ENCODE measurements around the gene CD55. TPM values are rescaled to one million over a fixed set of nuclear protein-coding genes. Genes with fewer than 3 reads are reported as not detected.

The CD55 gene
- total RNA-seq, 4 donors from 2014 or later = 138 to 264 (median 197) TPM

DNA sequence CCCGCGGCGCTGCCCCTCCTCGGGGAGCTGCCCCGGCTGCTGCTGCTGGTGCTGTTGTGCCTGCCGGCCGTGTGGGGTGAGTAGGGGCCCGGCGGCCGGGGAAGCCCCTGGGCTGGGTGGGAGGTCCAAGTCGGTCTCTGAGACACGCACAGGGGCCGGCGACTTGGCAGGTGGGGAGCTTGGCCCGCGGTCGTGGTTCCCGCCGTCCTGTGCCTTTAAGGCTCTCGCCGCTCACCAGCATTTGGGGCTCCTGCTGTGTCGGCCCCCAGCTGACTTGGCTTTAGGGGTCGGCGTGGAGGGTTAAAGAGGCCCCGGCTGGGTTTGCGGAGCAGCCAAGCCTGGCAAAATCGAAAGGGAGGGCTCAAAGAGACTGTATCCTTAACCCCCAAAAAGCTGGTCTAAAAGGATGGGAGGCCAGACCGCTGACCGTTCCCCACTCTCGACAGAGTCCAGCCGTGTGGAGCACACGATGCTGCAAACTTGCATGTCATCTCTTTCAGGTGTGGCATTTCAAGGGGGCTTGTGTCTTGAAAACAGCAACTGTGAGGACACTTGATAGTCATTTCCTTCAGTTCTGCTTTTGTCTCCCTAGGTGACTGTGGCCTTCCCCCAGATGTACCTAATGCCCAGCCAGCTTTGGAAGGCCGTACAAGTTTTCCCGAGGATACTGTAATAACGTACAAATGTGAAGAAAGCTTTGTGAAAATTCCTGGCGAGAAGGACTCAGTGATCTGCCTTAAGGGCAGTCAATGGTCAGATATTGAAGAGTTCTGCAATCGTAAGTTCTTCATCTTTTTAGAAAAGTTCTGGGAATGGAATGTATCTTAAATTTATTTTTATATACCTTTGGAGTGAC, 540 bp downstream of the CD55 start:
- H3K36me3 ChIP-seq = peaks cover 21% of the 10 kb centered on the region
- DNase-seq (ENCODE audit: low spot score in 2 of 2) = no peak
- peaks cover 54% of the 10 kb centered on the region for H3K4me1 ChIP-seq
- no peaks in the 10 kb centered on the region for H3K27me3 ChIP-seq
- peak overlapping the region; percentile 87 for H3K4me3 ChIP-seq
- TF ChIP-seq POLR2AphosphoS5 (IDR thresholded peaks at IDR 0.05) = no peak
- no peak for TF ChIP-seq POLR2A (IDR thresholded peaks at IDR 0.05)
- TF ChIP-seq, protein P1, sequence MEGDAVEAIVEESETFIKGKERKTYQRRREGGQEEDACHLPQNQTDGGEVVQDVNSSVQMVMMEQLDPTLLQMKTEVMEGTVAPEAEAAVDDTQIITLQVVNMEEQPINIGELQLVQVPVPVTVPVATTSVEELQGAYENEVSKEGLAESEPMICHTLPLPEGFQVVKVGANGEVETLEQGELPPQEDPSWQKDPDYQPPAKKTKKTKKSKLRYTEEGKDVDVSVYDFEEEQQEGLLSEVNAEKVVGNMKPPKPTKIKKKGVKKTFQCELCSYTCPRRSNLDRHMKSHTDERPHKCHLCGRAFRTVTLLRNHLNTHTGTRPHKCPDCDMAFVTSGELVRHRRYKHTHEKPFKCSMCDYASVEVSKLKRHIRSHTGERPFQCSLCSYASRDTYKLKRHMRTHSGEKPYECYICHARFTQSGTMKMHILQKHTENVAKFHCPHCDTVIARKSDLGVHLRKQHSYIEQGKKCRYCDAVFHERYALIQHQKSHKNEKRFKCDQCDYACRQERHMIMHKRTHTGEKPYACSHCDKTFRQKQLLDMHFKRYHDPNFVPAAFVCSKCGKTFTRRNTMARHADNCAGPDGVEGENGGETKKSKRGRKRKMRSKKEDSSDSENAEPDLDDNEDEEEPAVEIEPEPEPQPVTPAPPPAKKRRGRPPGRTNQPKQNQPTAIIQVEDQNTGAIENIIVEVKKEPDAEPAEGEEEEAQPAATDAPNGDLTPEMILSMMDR (IDR thresholded peaks at IDR 0.05) = no peak
- TF ChIP-seq EP300 (IDR thresholded peaks at IDR 0.05) = no peak
- H3K9me3 ChIP-seq = no peaks in the 10 kb centered on the region
- H3K27ac ChIP-seq = peak overlapping the region; percentile 99
- WGBS = 2% methylated on average over 15 of the region's 37 CpGs

DNA sequence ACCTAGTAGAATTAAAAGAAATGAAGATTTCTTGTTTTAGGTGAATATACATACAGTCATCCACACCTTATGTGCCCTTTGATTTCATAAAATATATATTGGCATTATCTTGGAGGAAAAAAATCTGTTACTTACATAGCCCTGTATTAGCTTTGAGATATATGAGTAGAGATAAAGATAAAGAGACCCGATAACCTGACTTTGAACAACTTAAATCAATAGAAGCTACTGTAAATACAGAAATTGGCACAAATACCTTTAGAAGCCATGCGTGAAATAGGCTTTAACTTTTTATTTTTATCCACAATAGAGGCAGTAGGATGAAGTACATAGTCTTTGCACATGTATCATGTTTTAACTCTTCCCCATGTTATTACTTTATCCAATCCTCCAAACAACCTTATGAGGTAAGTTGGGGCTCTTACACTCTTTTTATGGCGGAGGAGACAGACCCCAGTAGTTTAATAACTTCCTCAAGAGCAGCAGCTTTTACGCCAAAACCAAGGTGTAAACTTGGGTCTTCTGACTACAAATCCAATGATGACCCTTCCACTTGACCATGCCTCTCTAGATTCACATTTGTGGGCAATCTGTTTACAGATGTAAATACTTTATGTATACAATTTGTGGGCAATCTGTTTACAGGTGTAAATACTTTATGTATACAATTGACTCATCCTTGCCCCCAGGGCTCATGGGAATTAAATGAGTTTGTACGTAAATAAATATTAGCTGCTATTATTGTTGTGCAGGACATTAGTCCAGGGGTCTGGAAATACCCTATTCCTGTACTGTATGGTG, 2.1 kb downstream of the CD55 start:
- peak overlapping the region; percentile 87 for H3K4me3 ChIP-seq
- 74% methylated on average over 5 of the region's 5 CpGs for WGBS

DNA sequence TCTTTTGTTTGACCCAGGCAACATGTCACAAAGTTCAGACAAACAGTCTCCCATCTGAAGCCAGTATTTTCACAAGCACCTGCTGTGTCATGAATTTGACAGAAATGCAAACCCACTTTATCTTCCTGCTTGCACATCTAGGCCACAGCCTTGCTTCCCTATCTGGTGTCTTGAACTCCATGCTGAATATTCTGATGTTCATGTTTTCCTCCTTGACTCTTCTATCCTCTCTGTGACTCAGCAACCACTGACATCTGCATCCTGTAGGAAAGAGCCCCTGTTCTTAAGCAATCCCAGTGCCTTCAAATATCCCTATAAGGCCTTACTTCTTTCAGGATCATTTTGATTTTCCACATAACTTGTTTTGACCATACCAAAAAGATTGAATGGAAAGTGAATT, 6.5 kb downstream of the CD55 start:
- no peak for DNase-seq (ENCODE audit: low spot score in 2 of 2)
- Histone ChIP-seq H3K36me3 (peaks cover 68% of the 10 kb centered on the region), H3K4me1 (peaks cover 23% of the 10 kb centered on the region), H3K27ac (no peak overlapping the region), H3K4me3 (no peak overlapping the region), H3K9me3 (no peaks in the 10 kb centered on the region), H3K27me3 (no peaks in the 10 kb centered on the region)
- no peak for TF ChIP-seq EP300 (IDR thresholded peaks at IDR 0.05)
- TF ChIP-seq, protein P1 (IDR thresholded peaks at IDR 0.05) = no peak
- no peak for TF ChIP-seq POLR2AphosphoS5 (IDR thresholded peaks at IDR 0.05)

More for the DNA sequence above, 2.1 kb downstream of the CD55 start:
- peaks cover 37% of the 10 kb centered on the region for H3K36me3 ChIP-seq
- H3K27ac ChIP-seq = no peak overlapping the region
- H3K9me3 ChIP-seq = no peaks in the 10 kb centered on the region
- H3K27me3 ChIP-seq = no peaks in the 10 kb centered on the region
- DNase-seq (ENCODE audit: low spot score in 2 of 2) = no peak
- H3K4me1 ChIP-seq = peaks cover 40% of the 10 kb centered on the region
- TF ChIP-seq, protein P1 (IDR thresholded peaks at IDR 0.05) = no peak
- TF ChIP-seq POLR2A (IDR thresholded peaks at IDR 0.05) = no peak
- no peak for TF ChIP-seq EP300 (IDR thresholded peaks at IDR 0.05)

DNA sequence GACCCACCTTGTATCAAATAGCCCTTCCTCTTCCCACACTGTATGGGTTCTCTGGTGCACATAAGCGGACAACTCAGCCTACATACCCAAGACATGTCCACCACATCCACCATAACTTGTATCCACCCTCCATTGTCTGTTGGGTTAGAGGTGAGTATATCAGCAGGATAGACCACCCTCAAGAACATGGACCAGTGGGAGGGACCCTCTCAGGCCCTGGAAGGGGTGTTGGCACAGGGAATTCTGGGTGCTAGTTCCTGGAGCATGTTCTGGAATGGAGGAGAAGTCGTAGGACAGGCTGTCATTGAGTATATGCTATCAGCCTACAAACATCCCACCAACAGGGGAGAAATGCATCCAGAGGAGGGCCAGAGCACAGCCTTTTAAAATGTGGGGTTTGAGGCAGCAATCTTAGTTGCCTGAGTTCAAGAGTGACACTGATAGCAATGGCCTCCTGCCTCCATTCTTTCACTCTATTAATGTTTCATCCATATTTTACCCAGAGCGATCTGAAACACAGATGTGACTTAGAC, 7.5 kb downstream of the CD55 start:
- Histone ChIP-seq H3K4me3 (no peak overlapping the region), H3K4me1 (peaks cover 17% of the 10 kb centered on the region), H3K36me3 (peaks cover 71% of the 10 kb centered on the region), H3K27me3 (no peaks in the 10 kb centered on the region), H3K9me3 (peaks cover 3% of the 10 kb centered on the region), H3K27ac (no peak overlapping the region)
- WGBS = 100% methylated on average over 3 of the region's 3 CpGs
- no peak for TF ChIP-seq EP300 (IDR thresholded peaks at IDR 0.05)
- no peak for TF ChIP-seq POLR2AphosphoS5 (IDR thresholded peaks at IDR 0.05)
- TF ChIP-seq POLR2A (IDR thresholded peaks at IDR 0.05) = no peak
- TF ChIP-seq, protein P1 (IDR thresholded peaks at IDR 0.05) = no peak
- no peak for DNase-seq (ENCODE audit: low spot score in 2 of 2)

DNA sequence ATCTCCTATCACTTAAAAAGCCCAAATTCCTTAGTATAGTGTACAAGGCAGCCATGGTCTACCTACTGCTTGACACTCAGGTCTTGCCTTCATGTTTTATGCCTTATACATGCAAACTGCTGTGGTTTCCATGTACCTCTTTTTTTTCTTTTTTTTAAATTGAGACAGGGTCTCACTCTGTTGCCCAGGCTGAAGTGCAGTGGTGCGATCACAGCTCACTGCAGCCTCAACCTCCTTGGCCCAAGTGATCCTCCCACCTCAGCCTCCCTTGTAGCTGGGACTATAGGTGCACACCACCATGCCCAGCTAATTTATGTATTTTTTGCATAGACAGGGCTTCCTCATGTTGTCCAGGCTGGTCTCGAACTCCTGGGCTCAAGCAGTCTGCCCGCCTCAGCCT, 8.0 kb downstream of the CD55 start:
- Histone ChIP-seq H3K9me3 (peaks cover 5% of the 10 kb centered on the region), H3K36me3 (peaks cover 72% of the 10 kb centered on the region), H3K27ac (no peak overlapping the region), H3K27me3 (no peaks in the 10 kb centered on the region), H3K4me1 (peaks cover 12% of the 10 kb centered on the region), H3K4me3 (no peak overlapping the region)
- DNase-seq (ENCODE audit: low spot score in 2 of 2) = no peak
- no peak for TF ChIP-seq POLR2A (IDR thresholded peaks at IDR 0.05)
- no peak for TF ChIP-seq EP300 (IDR thresholded peaks at IDR 0.05)
- no peak for TF ChIP-seq POLR2AphosphoS5 (IDR thresholded peaks at IDR 0.05)
- TF ChIP-seq, protein P1 (IDR thresholded peaks at IDR 0.05) = no peak
- 97% methylated on average over 3 of the region's 3 CpGs for WGBS

All from suprapubic skin (tissue), 4 donors.